ENCODE measurements around the gene KRT7. TPM values are rescaled to one million over a fixed set of nuclear protein-coding genes. Genes with fewer than 3 reads are reported as not detected.

KRT7 gene
- total RNA-seq, 1 experiment from 2014 or later = 3,783 TPM

GRCh38 chr12:52236386-52237050 is 3.5 kb downstream of the KRT7 start:
- Histone ChIP-seq H3K4me1 (replicated peaks; ENCODE audit: insufficient read depth) (peaks cover 70% of the 10 kb centered on the region), H3K4me3 (peak overlapping the region; percentile 96)

GRCh38 chr12:52238207-52238840 is 5.3 kb downstream of the KRT7 start:
- POLR2A ChIA-PET (ENCODE audit: unreplicated experiment) = interaction anchor here (0.6 to 1.2 kb wide), 8 partner anchors 14 to 134 kb away, joined by 3 to 10 read pairs (median 5); no protein-coding TSS in a partner anchor
- Histone ChIP-seq H3K4me2 (peak overlapping the region; percentile 99), H3K9me3 (ENCODE audit: insufficient read depth, low read depth) (no peaks in the 10 kb centered on the region), H3K9me2 (ENCODE audit: insufficient read depth) (no peaks in the 10 kb centered on the region), H4K20me1 (ENCODE audit: insufficient read depth) (peaks cover 95% of the 10 kb centered on the region), H3K27ac (peak overlapping the region; percentile 97), H3F3A (ENCODE audit: insufficient read depth, low read depth) (peaks cover 90% of the 10 kb centered on the region), H3K27me3 (ENCODE audit: insufficient read depth, low read depth) (no peaks in the 10 kb centered on the region), H3K4me1 (replicated peaks; ENCODE audit: insufficient read depth) (peaks cover 80% of the 10 kb centered on the region), H3K36me3 (ENCODE audit: low read depth) (peaks cover 82% of the 10 kb centered on the region), H3K4me3 (peak overlapping the region; percentile 96; the same call in 1 of the 2 replicates), H3K79me2 (ENCODE audit: low read depth) (peaks cover 80% of the 10 kb centered on the region), H2AFZ (no peak overlapping the region)
- DNase-seq = peak in 1 of 2 experiments; percentile 34
- CTCF ChIA-PET = interaction anchor here (0.6 kb wide), 1 partner anchor 95 kb away, joined by 4 read pairs; no protein-coding TSS in a partner anchor
- BruUV-seq (replicated peaks) = no TSS peak
- intact Hi-C loops (cut with micrococcal nuclease; ENCODE audit: unreplicated experiment) = no loop called here
- TF ChIP-seq EZH2 (IDR thresholded peaks at IDR 0.05; ENCODE audit: low read depth) (no peak), CTCF (conservative IDR thresholded peaks at IDR 0.05) (no peak)

More at GRCh38 chr12:52236386-52237050, 3.5 kb downstream of the KRT7 start:
- Histone ChIP-seq H3K27me3 (ENCODE audit: insufficient read depth, low read depth) (no peaks in the 10 kb centered on the region), H3K4me2 (peak overlapping the region; percentile 99), H3K9me2 (ENCODE audit: insufficient read depth) (no peaks in the 10 kb centered on the region), H3K9me3 (ENCODE audit: insufficient read depth, low read depth) (no peaks in the 10 kb centered on the region), H4K20me1 (ENCODE audit: insufficient read depth) (peaks cover 77% of the 10 kb centered on the region), H3K27ac (peak overlapping the region; percentile 97), H3F3A (ENCODE audit: insufficient read depth, low read depth) (peaks cover 85% of the 10 kb centered on the region), H3K36me3 (ENCODE audit: low read depth) (peaks cover 66% of the 10 kb centered on the region), H3K79me2 (ENCODE audit: low read depth) (peaks cover 90% of the 10 kb centered on the region), H2AFZ (no peak overlapping the region)
- intact Hi-C loops (cut with micrococcal nuclease; ENCODE audit: unreplicated experiment) = no loop called here
- peak in 1 of 2 experiments; percentile 32 for DNase-seq
- ChIA-PET POLR2A (ENCODE audit: unreplicated experiment) (interaction anchor here (0.6 to 1.1 kb wide), 6 partner anchors 43 to 206 kb away, joined by 3 to 11 read pairs (median 6); no protein-coding TSS in a partner anchor), CTCF (interaction anchor here (0.7 kb wide), 1 partner anchor 542 kb away, joined by 6 read pairs; no protein-coding TSS in a partner anchor)
- TF ChIP-seq CTCF (conservative IDR thresholded peaks at IDR 0.05) (no peak), EZH2 (IDR thresholded peaks at IDR 0.05; ENCODE audit: low read depth) (no peak)
- BruUV-seq (replicated peaks) = no TSS peak

GRCh38 chr12:52238916-52239646 is 6.0 kb downstream of the KRT7 start:
- BruUV-seq (replicated peaks) = no TSS peak
- Histone ChIP-seq H3F3A (ENCODE audit: insufficient read depth, low read depth) (peaks cover 97% of the 10 kb centered on the region), H2AFZ (no peak overlapping the region), H3K4me3 (peak overlapping the region; percentile 96; the same call in 1 of the 2 replicates), H3K9me2 (ENCODE audit: insufficient read depth) (no peaks in the 10 kb centered on the region), H3K79me2 (ENCODE audit: low read depth) (peaks cover 72% of the 10 kb centered on the region), H3K27me3 (ENCODE audit: insufficient read depth, low read depth) (no peaks in the 10 kb centered on the region), H3K27ac (peak overlapping the region; percentile 97), H4K20me1 (ENCODE audit: insufficient read depth) (peaks cover 93% of the 10 kb centered on the region), H3K4me2 (peak overlapping the region; percentile 99), H3K4me1 (replicated peaks; ENCODE audit: insufficient read depth) (peaks cover 87% of the 10 kb centered on the region), H3K9me3 (ENCODE audit: insufficient read depth, low read depth) (no peaks in the 10 kb centered on the region), H3K36me3 (ENCODE audit: low read depth) (peaks cover 87% of the 10 kb centered on the region)
- DNase-seq = peak in 1 of 2 experiments; percentile 37
- TF ChIP-seq CTCF (conservative IDR thresholded peaks at IDR 0.05) = no peak
- POLR2A ChIA-PET (ENCODE audit: unreplicated experiment) = interaction anchor here (0.5 to 1.2 kb wide), 5 partner anchors 14 to 1000 kb away, joined by 3 to 6 read pairs (median 4); no protein-coding TSS in a partner anchor
- intact Hi-C loops (cut with micrococcal nuclease; ENCODE audit: unreplicated experiment) = no loop called here
- CTCF ChIA-PET = no interaction called here
